Measurements from ENCODE around the gene RSAD1.

GRCh38 chr17:50479522-50480141, 972 bp downstream of the RSAD1 start:
- TF ChIP-seq CTCF (IDR thresholded peaks at IDR 0.05; ENCODE audit: extremely low read depth in 1 of 2, insufficient read depth in 1 of 2, low read depth in 1 of 2, low read length in 2 of 2) (peak; percentile 28 to 82), MAX (IDR thresholded peaks at IDR 0.05; ENCODE audit: insufficient read depth, insufficient read length) (peak; percentile 92), FOS (IDR thresholded peaks at IDR 0.05; ENCODE audit: borderline replicate concordance, insufficient read depth, low read length) (no peak), EZH2 (IDR thresholded peaks at IDR 0.05; ENCODE audit: borderline replicate concordance, low read depth, low read length, severe bottlenecking) (no peak), POLR2A (IDR thresholded peaks at IDR 0.05; ENCODE audit: low read depth, low read length) (no peak), POLR2AphosphoS5 (IDR thresholded peaks at IDR 0.05; ENCODE audit: insufficient read depth, low read depth, low read length) (peak; percentile 25), JUN (IDR thresholded peaks at IDR 0.05; ENCODE audit: borderline replicate concordance, insufficient read depth, insufficient read length, low read depth) (no peak), MYC (IDR thresholded peaks at IDR 0.05; ENCODE audit: low read depth, low read length) (peak; percentile 93), GATA2 (IDR thresholded peaks at IDR 0.05; ENCODE audit: insufficient read depth, insufficient read length, low read depth, low read length) (no peak)
